Right cardiac atrium (tissue), 5 donors: ENCODE data around the gene RIMOC1. TPM values are rescaled to one million over a fixed set of nuclear protein-coding genes. Genes with fewer than 3 reads are reported as not detected.
A peak's percentile ranks its signal among the peaks of the same experiment; 100 is the strongest.

Source experiments
- ATAC-seq, 2 donors: fragments of 200-7000 bp; cut with Tn5 transposase; one replicate each; pipeline versions ENCODE4 v1.8.0 to v1.9.1; 2020; ENCODE audit warnings: moderate library complexity in 2 of 2, mild to moderate bottlenecking in 1 of 2
- DNase-seq, 3 donors: peaks; one replicate each; pipeline ENCODE4 v3.0.0-alpha.2; 2020
- H3K27ac ChIP-seq: one replicate; pipeline ENCODE4 v1.5.1; 2013; ENCODE audit warnings: mild to moderate bottlenecking, low read length, control low read depth, moderate library complexity
- H3K27me3 ChIP-seq: one replicate; pipeline ENCODE4 v1.6.1; 2013; ENCODE audit not compliant: control insufficient read depth, insufficient read depth
- H3K4me1 ChIP-seq: one replicate; pipeline ENCODE4 v1.6.1; 2013; ENCODE audit warnings: low read length; ENCODE audit not compliant: control insufficient read depth, insufficient read depth
- H3K4me3 ChIP-seq: one replicate; pipeline ENCODE4 v1.5.1; 2013; ENCODE audit warnings: low read length, control low read depth
- H3K9me3 ChIP-seq: one replicate; pipeline ENCODE4 v1.6.1; 2013; ENCODE audit warnings: low read length; ENCODE audit not compliant: control insufficient read depth
- WGBS: extraction: QIAGEN DNeasy Blood & Tissue Kit; methylation state at CpG from one replicate; pipeline ENCODE4 v1.1.7; 2013; 5-methylcytosine and 5-hydroxymethylcytosine counted together
- intact Hi-C, 4 donors: fragments of 100-400 bp; cut with DNase I; formaldehyde crosslinking; loops; one replicate each; pipeline versions ENCODE4 v1.11.0 to v1.14.0; 2022 to 2023
- polyA plus RNA-seq: library from polyadenylated mRNA; stranded (reverse); fragments of 200-250 nt; gene quantifications from one replicate; pipeline ENCODE4 v1.2.3, GENCODE V29; 2013
- total RNA-seq, 4 donors: library from RNA; stranded (reverse); fragmentation: NEBNext Ultra II Directional; extraction: Animal tissue kit (Norgen Biotek cat#: 25700); gene quantifications; one replicate each; pipeline ENCODE4 v1.2.1, GENCODE V29; 2021
- donor health status: healthy with polysubstance abuse.
- donor health status: DM: no; HTN: yes; CAD: no.
- donor health status: DM: no; HTN: no; CAD: no.
- donor health status: DM: no; HTN: yes; CAD: no; lungs with severe emphysema.
- donor health status: DM: yes; HTN: yes; CAD: no.

The RIMOC1 gene
- total and polyA plus RNA-seq, 5 donors: 7.2 to 16.7 (median 15.4) TPM

DNA sequence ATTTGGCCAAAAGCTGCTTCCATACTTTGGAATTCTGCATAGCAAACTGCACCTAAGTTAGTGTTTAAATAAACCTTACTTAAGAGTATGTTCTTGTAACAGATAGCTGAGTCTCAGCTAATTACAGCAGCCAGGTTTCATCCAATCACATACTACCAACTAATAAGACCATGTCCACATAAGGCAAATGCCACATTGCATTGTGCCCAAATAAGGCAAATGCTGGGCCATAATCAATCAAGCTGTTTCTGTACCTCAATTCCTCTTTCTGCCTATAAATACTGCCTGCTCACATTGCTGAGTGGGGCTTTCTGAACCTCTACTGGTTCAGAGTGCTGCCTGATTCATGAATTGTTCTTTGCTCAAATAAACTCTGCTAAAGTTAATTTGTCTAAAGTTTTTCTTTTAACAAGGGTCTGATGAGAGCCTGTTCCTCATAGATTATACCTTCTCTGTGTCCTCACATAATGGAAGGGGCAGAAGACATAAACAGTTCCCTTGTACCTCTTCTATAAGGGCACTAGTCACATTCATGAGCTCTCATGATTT is 29.6 kb upstream of the RIMOC1 start:
- Histone ChIP-seq H3K27ac (no peak overlapping the region), H3K9me3 (no peaks in the 10 kb centered on the region), H3K4me3 (no peak overlapping the region), H3K27me3 (no peaks in the 10 kb centered on the region), H3K4me1 (no peaks in the 10 kb centered on the region)
- ATAC-seq (no peak), DNase-seq (no peak)
- intact Hi-C loops: no loop called here

DNA sequence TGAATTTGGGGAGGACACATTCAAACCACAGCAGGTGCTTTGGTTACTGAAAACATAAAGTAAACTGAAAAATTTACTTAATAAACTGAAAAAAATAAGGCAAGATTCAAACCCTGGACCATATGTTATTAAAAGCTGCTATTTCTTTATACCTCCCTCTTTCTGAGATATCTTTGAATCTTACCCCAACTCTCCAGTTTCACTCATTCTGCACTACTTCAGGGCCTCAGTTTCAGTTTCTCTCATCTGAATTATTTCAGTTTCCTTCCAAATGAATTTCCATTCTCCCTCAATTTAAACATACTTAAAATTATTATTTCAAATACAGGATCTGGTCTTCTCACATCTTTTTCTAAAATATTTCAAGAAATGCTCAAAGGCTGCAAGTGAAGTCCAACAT is 29.0 kb upstream of the RIMOC1 start:
- H3K4me1 ChIP-seq: no peaks in the 10 kb centered on the region
- no peak for ATAC-seq
- intact Hi-C loops: no loop called here

DNA sequence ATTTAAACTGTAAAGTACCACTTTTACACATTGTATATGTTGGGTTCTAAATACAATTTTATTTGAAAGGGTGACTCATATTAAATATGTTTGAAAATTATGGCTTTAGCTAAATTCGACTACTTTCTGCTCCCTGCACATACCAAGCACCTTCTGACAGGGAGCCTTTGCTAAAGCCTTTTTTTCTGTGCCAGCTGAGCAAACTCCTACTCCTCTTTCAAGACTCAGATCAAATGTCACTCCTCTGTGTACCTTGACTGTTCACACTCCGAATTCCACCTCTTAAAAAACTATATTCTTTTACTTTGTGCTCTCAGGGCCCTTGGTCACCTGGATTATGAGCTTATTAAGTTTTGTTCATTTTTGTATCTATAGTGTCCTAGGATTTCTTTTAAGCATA is 27.5 kb upstream of the RIMOC1 start:
- no peaks in the 10 kb centered on the region for H3K9me3 ChIP-seq
- no peak for DNase-seq
- H3K4me3 ChIP-seq: no peak overlapping the region
- H3K27ac ChIP-seq: no peak overlapping the region
- no peaks in the 10 kb centered on the region for H3K27me3 ChIP-seq
- no peak for ATAC-seq
- no peaks in the 10 kb centered on the region for H3K4me1 ChIP-seq
- intact Hi-C loops: no loop called here
- WGBS: 69% methylated on average over 2 of the region's 2 CpGs

More for the DNA sequence above, 29.0 kb upstream of the RIMOC1 start:
- Histone ChIP-seq H3K9me3 (no peaks in the 10 kb centered on the region), H3K4me3 (no peak overlapping the region), H3K27me3 (no peaks in the 10 kb centered on the region), H3K27ac (no peak overlapping the region)
- DNase-seq: no peak

DNA sequence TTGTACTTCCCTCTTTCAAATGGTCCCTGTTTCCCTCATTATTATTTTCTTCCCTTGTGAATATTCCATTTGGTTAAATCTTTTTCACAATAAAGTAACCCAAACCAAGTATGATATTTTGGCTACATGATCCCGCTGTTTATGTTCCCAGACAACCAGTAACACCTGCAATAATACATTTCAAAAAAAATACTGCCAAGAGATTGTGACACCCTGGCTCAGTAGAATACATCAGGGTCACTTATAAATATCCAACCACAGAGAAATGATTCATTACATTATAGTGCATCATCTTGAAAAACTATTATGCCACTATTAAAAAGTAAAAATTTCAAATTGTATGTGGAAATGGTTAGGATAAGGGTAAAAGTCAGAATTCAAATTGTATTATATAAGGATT is 26.7 kb upstream of the RIMOC1 start:
- DNase-seq (no peak), ATAC-seq (no peak)
- 88% methylated on average over 1 of the region's 1 CpG for WGBS
- Histone ChIP-seq H3K9me3 (no peaks in the 10 kb centered on the region), H3K4me3 (no peak overlapping the region), H3K4me1 (no peaks in the 10 kb centered on the region), H3K27me3 (no peaks in the 10 kb centered on the region), H3K27ac (no peak overlapping the region)
- intact Hi-C loops: no loop called here

DNA sequence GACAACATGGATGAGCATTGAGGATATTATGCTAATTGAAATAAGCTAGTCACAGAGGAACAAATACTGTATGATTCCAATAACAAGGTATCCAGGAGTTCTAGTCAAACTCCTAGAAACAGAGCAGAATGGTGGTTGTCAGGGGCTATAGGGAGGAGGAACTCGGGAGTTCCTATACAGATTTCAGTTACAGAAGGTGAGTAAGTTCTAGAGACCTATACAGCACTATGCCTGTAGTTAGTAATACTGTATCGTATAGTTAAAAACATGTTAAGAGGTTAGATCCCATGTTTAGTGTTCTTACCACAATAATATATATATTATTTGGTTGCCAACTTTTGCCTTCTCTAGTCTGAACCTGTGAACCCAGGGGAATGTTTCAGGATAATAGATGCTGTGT is 26.0 kb upstream of the RIMOC1 start:
- intact Hi-C loops: no loop called here
- no peak overlapping the region for H3K27ac ChIP-seq
- DNase-seq (no peak), ATAC-seq (no peak)
- H3K9me3 ChIP-seq: no peaks in the 10 kb centered on the region
- no peak overlapping the region for H3K4me3 ChIP-seq
- no peaks in the 10 kb centered on the region for H3K27me3 ChIP-seq
- 73% methylated on average over 2 of the region's 2 CpGs for WGBS
- H3K4me1 ChIP-seq: no peaks in the 10 kb centered on the region

DNA sequence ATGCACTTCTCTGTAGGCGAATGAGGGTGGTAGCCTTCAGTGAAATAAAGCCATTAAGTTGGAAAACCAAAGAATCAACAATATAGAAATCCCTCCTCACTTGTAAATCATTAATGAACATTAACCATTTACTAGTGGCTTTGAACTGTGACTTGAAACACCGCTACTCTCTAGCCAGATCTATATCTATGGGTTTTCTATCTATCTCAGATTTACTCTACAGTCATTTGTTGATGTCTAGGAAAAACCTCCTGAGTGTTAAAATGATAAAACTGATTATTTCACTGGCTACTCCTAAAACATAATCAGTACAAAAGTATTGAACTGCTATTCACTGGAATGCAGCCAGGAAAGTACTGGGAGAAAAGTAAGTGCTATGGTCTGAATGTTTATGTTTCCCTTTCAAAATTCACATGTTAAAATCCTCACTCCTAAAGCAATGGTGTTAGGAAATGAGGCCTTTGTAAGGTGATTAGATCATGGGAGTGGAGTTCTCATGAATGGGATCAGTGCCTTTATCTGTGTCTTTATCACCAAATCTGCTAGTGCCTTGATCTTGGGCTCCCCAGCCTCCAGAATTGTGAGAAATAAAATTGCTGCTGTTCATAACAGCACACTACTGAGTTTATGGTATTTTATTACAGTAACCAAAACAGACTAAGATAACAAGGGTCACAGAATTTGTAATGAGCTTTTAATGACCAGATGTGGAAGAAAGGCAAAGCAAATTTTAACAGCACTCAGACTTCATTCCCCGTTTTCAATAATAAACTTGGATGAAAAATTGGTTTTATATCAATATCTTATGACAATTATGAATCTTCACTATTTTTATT is 25.3 kb upstream of the RIMOC1 start:
- no peaks in the 10 kb centered on the region for H3K4me1 ChIP-seq
- intact Hi-C loops: no loop called here
- no peak overlapping the region for H3K27ac ChIP-seq
- no peaks in the 10 kb centered on the region for H3K9me3 ChIP-seq
- H3K27me3 ChIP-seq: no peaks in the 10 kb centered on the region
- WGBS: 79% methylated on average over 3 of the region's 3 CpGs
- DNase-seq (no peak), ATAC-seq (no peak)
- no peak overlapping the region for H3K4me3 ChIP-seq

DNA sequence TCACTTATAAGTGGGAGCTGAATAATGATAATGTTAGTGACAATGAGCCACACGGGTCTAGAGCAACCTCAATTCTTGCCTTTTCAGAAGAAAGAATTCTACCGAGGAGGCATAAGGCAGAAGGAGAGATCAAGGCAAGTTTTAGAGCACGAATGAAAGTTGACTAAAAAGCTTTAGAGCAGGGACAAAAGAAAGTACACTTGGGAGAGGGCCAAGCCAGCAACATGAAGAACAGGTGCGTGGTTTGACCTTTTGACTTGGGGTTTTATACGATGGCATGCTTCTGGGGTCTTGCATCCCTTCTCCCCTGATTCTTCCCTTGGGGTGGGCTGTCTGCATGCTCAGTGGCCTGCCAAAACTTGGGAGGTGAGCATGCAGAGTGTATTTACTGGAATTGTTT is 21.4 kb upstream of the RIMOC1 start:
- Histone ChIP-seq H3K27me3 (no peaks in the 10 kb centered on the region), H3K9me3 (no peaks in the 10 kb centered on the region), H3K4me1 (no peaks in the 10 kb centered on the region), H3K4me3 (no peak overlapping the region), H3K27ac (no peak overlapping the region)
- WGBS: 77% methylated on average over 5 of the region's 5 CpGs
- intact Hi-C loops: no loop called here
- ATAC-seq (no peak), DNase-seq (no peak)

DNA sequence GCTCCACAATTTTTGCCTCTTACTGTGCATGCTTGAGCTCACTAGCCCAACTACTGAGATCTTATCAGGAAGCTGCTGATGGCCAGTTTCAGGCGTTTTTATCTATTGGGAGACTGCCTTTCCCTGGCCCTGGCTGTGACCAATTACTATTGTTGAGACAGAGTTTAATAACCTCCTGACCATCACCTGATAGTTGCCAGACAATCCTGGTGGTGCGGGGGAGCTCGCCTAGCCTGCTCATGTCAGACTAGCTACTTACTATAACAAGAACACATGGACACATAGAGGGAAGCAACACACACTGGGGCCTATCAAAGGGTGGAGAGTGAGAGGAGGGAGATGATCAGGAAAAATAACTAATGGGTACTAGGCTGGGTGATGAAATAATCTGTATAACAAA is 20.9 kb upstream of the RIMOC1 start:
- no peak overlapping the region for H3K4me3 ChIP-seq
- no peak overlapping the region for H3K27ac ChIP-seq
- DNase-seq: peak in 1 of 3 donors; percentile 10
- intact Hi-C loops: no loop called here
- H3K4me1 ChIP-seq: no peaks in the 10 kb centered on the region
- 63% methylated on average over 3 of the region's 3 CpGs for WGBS
- no peaks in the 10 kb centered on the region for H3K27me3 ChIP-seq
- H3K9me3 ChIP-seq: no peaks in the 10 kb centered on the region
- ATAC-seq: no peak

DNA sequence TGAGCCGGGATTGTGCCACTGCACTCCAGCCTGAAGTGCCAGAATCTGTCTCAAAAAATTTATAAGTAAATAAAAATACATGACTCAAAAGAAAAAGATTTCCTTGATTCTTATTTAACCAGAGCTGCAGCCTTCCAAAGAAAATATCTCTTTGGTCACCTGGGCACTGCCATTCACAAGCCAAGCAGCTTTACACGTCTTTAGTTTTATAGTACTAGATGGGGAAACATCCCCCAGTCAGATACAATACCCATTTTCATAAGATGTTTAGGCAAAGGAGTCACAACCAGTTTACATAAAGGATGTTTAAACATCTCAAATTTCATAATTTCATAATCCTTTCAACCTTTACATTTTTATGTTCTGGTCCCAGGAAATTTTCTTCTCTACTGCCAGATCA is 20.2 kb upstream of the RIMOC1 start:
- WGBS: 87% methylated on average over 2 of the region's 2 CpGs
- no peak overlapping the region for H3K27ac ChIP-seq
- ATAC-seq (no peak), DNase-seq (no peak)
- no peaks in the 10 kb centered on the region for H3K27me3 ChIP-seq
- H3K9me3 ChIP-seq: no peaks in the 10 kb centered on the region
- H3K4me1 ChIP-seq: no peaks in the 10 kb centered on the region
- no peak overlapping the region for H3K4me3 ChIP-seq
- intact Hi-C loops: no loop called here

DNA sequence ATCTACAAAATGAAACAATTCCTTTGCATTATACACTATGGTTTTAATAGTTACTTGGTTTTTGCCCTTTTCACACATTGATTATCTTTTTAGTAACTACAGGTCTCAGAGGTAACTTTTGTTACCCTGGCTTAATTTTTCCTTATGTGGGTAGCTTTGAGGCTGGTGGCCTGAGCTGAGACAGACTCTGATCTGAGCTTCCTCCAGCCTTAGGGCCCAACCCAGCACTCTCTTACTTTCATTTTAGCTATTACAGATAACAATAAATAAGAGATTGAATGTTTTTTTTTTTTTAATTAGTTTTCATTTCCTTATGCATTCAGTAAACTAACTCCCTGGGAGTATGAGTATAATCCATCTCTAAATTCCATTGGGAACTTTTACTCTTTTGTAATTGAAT is 18.9 kb upstream of the RIMOC1 start:
- Histone ChIP-seq H3K9me3 (no peaks in the 10 kb centered on the region), H3K4me3 (no peak overlapping the region), H3K4me1 (no peaks in the 10 kb centered on the region), H3K27ac (no peak overlapping the region), H3K27me3 (no peaks in the 10 kb centered on the region)
- no peak for DNase-seq
- intact Hi-C loops: no loop called here
- no peak for ATAC-seq

DNA sequence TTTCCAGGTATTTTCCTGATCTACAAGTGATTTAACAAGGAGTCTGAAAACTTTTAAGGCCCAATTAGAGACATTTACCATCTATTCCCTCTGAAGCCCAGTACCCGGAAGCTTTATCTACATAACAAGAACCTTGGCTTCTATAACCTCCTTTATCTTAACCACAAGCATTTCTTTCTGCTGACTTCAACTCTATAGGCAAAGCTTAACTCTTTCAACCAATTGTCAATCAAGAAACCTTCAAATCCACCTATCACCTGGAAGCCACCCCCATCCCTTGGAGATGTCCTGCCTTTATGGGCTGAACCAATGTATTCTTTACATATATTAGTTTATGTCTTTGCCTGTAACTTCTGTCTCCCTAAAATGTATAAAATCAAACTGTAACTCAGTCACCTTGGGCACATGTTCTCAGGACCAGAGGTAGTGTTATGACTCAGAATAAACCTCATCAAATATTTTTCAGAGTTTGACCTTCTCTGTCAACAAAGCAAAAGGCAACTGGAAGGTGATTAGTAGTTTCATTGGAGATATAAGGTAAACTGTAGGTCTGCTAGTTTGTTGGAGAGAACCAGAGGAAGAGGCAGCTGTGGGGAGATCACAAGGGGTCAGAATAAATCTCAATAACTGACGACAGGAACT is 13.0 kb upstream of the RIMOC1 start:
- Histone ChIP-seq H3K4me3 (no peak overlapping the region), H3K9me3 (no peaks in the 10 kb centered on the region), H3K27me3 (no peaks in the 10 kb centered on the region), H3K4me1 (no peaks in the 10 kb centered on the region), H3K27ac (no peak overlapping the region)
- ATAC-seq (no peak), DNase-seq (no peak)
- intact Hi-C loops: no loop called here
- WGBS: 57% methylated on average over 2 of the region's 2 CpGs
